ENCODE results near the gene FGF11.

- no peak for TF ChIP-seq NFYB (CRISPR knock-in tag; IDR thresholded peaks at IDR 0.05)
- no peak for TF ChIP-seq ZNF513 (CRISPR knock-in tag; conservative IDR thresholded peaks at IDR 0.05)
- no peak for TF ChIP-seq TFAP4 (IDR thresholded peaks at IDR 0.05; ENCODE audit: borderline replicate concordance, low read depth)
Observed at GRCh38 chr17:7477392-7478275, 38.3 kb downstream of the FGF11 start.

All from HepG2 (cell line).